ENCODE data around the gene SH2D4B.

Gene SH2D4B

DNA sequence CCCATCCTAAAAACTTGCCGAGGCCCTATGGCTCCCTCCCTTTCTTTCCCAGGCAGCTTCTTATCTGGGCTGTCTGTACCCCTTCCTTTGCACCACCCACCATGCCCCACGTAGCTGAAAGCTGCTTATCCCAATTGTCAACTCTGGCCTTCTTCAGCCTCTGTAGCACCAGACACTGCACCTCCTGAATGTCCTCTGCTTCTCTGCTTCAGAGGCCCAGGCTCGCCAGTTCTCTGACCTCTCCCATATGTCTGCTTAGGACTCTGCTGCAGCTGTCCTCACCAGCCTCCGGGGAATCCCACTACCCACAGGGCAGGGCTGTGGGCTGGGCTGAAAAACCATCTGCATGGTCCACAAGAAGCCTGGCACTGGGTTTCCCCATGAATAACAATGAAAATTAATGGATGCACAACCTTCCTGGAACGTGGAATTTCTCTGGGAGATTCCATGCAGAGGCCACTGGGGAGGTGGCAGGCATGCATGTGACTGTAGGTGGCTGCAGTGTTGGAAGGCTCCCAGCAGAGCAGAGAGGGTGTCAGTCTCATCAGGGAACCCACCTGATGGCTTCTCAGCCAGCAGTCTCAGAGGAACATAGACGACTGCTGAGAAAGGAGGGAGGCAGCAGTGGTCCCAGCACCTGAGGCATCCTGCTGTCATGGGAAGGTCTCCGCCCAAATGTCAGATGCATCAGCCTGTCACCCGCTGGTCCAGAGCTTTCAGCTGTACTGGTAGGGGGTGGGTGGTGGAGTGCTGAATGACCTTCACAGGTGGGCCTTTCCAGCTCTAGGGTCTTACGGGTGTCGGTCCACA lies 16.8 kb upstream of the SH2D4B start:
- Histone ChIP-seq H3K4me3 (ENCODE audit: low read depth, low read length) (no peak overlapping the region), H3K9me3 (ENCODE audit: severe bottlenecking) (no peaks in the 10 kb centered on the region), H3K27me3 (ENCODE audit: insufficient read depth, low read depth, severe bottlenecking) (no peaks in the 10 kb centered on the region), H3K36me3 (peaks cover 31% of the 10 kb centered on the region), H3K27ac (no peak overlapping the region)
- TF ChIP-seq, protein P1, sequence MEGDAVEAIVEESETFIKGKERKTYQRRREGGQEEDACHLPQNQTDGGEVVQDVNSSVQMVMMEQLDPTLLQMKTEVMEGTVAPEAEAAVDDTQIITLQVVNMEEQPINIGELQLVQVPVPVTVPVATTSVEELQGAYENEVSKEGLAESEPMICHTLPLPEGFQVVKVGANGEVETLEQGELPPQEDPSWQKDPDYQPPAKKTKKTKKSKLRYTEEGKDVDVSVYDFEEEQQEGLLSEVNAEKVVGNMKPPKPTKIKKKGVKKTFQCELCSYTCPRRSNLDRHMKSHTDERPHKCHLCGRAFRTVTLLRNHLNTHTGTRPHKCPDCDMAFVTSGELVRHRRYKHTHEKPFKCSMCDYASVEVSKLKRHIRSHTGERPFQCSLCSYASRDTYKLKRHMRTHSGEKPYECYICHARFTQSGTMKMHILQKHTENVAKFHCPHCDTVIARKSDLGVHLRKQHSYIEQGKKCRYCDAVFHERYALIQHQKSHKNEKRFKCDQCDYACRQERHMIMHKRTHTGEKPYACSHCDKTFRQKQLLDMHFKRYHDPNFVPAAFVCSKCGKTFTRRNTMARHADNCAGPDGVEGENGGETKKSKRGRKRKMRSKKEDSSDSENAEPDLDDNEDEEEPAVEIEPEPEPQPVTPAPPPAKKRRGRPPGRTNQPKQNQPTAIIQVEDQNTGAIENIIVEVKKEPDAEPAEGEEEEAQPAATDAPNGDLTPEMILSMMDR (IDR thresholded peaks at IDR 0.05; ENCODE audit: low read depth, low read length) = no peak
- no peak for DNase-seq

GRCh38 chr10:80522756-80523363 lies 14.8 kb upstream of the SH2D4B start:
- no peak for DNase-seq
- Histone ChIP-seq H3K36me3 (peaks cover 16% of the 10 kb centered on the region), H3K4me3 (ENCODE audit: low read depth, low read length) (no peak overlapping the region), H3K27me3 (ENCODE audit: insufficient read depth, low read depth, severe bottlenecking) (no peaks in the 10 kb centered on the region), H3K27ac (no peak overlapping the region), H3K9me3 (ENCODE audit: severe bottlenecking) (no peaks in the 10 kb centered on the region)
- TF ChIP-seq, protein P1 (IDR thresholded peaks at IDR 0.05; ENCODE audit: low read depth, low read length) = no peak

DNA sequence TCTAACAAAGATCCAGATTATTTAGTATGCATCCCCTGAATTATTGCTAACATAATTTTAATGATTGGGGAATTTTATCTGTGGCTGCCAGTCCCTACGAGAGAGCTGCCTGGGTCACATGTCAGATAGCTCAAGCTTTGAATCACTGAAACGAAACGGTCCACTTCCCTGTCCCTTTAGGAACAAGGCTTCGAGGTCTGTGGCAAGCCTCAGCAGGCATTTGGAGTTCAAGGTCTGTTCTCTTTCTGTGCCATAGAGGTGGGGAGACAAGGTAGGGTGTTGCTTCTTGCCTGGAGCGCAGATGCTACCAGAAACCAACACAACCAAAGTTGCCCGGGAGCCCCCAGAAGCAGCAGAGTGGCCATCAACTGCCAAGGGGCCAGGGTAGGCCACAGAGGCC lies 13.9 kb upstream of the SH2D4B start:
- H3K9me3 ChIP-seq (ENCODE audit: severe bottlenecking) = no peaks in the 10 kb centered on the region
- DNase-seq = no peak
- no peaks in the 10 kb centered on the region for H3K27me3 ChIP-seq (ENCODE audit: insufficient read depth, low read depth, severe bottlenecking)
- H3K27ac ChIP-seq = no peak overlapping the region
- peaks cover 7% of the 10 kb centered on the region; the same call in 1 of the 2 replicates for H3K36me3 ChIP-seq
- TF ChIP-seq, protein P1 (IDR thresholded peaks at IDR 0.05; ENCODE audit: low read depth, low read length) = no peak
- no peak overlapping the region for H3K4me3 ChIP-seq (ENCODE audit: low read depth, low read length)

- H3K27me3 ChIP-seq (ENCODE audit: insufficient read depth, low read depth, severe bottlenecking) = no peaks in the 10 kb centered on the region
- H3K9me3 ChIP-seq (ENCODE audit: severe bottlenecking) = no peaks in the 10 kb centered on the region
- no peak overlapping the region for H3K27ac ChIP-seq
- H3K36me3 ChIP-seq = peaks cover 3% of the 10 kb centered on the region; the same call in 1 of the 2 replicates
- no peak for DNase-seq
- H3K4me3 ChIP-seq (ENCODE audit: low read depth, low read length) = no peak overlapping the region
- TF ChIP-seq, protein P1 (IDR thresholded peaks at IDR 0.05; ENCODE audit: low read depth, low read length) = no peak
Observed at GRCh38 chr10:80524190-80524909, 13.4 kb upstream of the SH2D4B start.

DNA sequence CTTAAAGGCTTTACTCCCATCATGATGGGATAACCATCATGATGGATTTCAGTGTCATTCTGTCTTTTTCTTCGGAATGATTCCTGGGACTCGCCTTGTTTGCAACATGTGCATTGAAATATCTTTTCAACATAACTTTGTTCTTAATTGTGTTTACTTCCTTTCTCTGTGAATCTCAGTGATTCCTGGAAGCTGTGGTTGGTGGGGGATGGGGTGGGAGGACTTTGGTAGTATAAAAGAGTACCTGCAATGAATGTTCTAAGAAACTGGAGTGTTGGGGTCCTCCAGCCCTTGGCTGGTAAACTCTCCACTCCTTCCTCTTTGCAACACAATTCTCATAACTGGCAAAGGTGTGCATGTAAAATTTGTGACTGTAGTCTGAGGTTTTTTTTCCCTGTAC lies 11.5 kb upstream of the SH2D4B start:
- no peak for DNase-seq
- Histone ChIP-seq H3K4me3 (ENCODE audit: low read depth, low read length) (no peak overlapping the region), H3K27me3 (ENCODE audit: insufficient read depth, low read depth, severe bottlenecking) (no peaks in the 10 kb centered on the region), H3K9me3 (ENCODE audit: severe bottlenecking) (no peaks in the 10 kb centered on the region), H3K36me3 (0 out of 2 replicates have a peak, but pooled peaks cover 3% of the 10 kb centered on the region), H3K27ac (no peak overlapping the region)
- TF ChIP-seq, protein P1 (IDR thresholded peaks at IDR 0.05; ENCODE audit: low read depth, low read length) = no peak
